ENCODE measurements around the gene B3GNT9.

Gene B3GNT9

GRCh38 chr16:67148656-67149275 is 2.0 kb downstream of the B3GNT9 start:
- no peak overlapping the region for H3K4me3 ChIP-seq (ENCODE audit: low read depth, low read length)
- TF ChIP-seq, protein P1, sequence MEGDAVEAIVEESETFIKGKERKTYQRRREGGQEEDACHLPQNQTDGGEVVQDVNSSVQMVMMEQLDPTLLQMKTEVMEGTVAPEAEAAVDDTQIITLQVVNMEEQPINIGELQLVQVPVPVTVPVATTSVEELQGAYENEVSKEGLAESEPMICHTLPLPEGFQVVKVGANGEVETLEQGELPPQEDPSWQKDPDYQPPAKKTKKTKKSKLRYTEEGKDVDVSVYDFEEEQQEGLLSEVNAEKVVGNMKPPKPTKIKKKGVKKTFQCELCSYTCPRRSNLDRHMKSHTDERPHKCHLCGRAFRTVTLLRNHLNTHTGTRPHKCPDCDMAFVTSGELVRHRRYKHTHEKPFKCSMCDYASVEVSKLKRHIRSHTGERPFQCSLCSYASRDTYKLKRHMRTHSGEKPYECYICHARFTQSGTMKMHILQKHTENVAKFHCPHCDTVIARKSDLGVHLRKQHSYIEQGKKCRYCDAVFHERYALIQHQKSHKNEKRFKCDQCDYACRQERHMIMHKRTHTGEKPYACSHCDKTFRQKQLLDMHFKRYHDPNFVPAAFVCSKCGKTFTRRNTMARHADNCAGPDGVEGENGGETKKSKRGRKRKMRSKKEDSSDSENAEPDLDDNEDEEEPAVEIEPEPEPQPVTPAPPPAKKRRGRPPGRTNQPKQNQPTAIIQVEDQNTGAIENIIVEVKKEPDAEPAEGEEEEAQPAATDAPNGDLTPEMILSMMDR (IDR thresholded peaks at IDR 0.05; ENCODE audit: low read depth, low read length) = no peak
- no peak for DNase-seq
- no peaks in the 10 kb centered on the region for H3K9me3 ChIP-seq (ENCODE audit: severe bottlenecking)
- peaks cover 45% of the 10 kb centered on the region for H3K36me3 ChIP-seq
- no peaks in the 10 kb centered on the region for H3K27me3 ChIP-seq (ENCODE audit: insufficient read depth, low read depth, severe bottlenecking)
- H3K27ac ChIP-seq = no peak overlapping the region

DNA sequence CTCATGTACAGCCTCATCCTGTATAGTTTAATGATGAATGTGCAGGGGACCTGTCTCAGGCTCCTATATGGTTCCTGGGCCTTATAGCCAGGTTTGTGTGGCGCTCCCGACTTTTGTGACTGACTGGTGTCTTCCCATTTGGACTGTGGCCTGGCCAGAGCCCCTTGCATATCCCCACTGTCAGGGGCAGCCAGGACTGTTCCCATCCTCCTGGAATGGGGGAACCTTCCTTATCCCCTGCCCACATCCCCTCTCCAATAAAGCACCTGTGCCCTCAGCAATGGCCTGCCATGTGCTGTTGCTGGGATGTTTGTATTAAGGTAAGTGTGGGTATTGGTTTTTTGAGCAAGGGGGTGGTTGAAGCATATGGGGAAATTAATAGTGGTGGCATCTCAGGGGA is 2.6 kb downstream of the B3GNT9 start:
- H3K27me3 ChIP-seq (ENCODE audit: insufficient read depth, low read depth, severe bottlenecking) = no peaks in the 10 kb centered on the region
- no peak for DNase-seq
- peaks cover 50% of the 10 kb centered on the region for H3K36me3 ChIP-seq
- H3K9me3 ChIP-seq (ENCODE audit: severe bottlenecking) = no peaks in the 10 kb centered on the region
- H3K27ac ChIP-seq = no peak overlapping the region
- H3K4me3 ChIP-seq (ENCODE audit: low read depth, low read length) = no peak overlapping the region
- TF ChIP-seq, protein P1 (IDR thresholded peaks at IDR 0.05; ENCODE audit: low read depth, low read length) = no peak

- Histone ChIP-seq H3K9me3 (ENCODE audit: severe bottlenecking) (no peaks in the 10 kb centered on the region), H3K27me3 (ENCODE audit: insufficient read depth, low read depth, severe bottlenecking) (no peaks in the 10 kb centered on the region), H3K27ac (no peak overlapping the region), H3K4me3 (ENCODE audit: low read depth, low read length) (no peak overlapping the region), H3K36me3 (peaks cover 56% of the 10 kb centered on the region)
- TF ChIP-seq, protein P1 (IDR thresholded peaks at IDR 0.05; ENCODE audit: low read depth, low read length) = no peak
- DNase-seq = no peak
Observed at GRCh38 chr16:67147437-67148140, 3.2 kb downstream of the B3GNT9 start.

DNA sequence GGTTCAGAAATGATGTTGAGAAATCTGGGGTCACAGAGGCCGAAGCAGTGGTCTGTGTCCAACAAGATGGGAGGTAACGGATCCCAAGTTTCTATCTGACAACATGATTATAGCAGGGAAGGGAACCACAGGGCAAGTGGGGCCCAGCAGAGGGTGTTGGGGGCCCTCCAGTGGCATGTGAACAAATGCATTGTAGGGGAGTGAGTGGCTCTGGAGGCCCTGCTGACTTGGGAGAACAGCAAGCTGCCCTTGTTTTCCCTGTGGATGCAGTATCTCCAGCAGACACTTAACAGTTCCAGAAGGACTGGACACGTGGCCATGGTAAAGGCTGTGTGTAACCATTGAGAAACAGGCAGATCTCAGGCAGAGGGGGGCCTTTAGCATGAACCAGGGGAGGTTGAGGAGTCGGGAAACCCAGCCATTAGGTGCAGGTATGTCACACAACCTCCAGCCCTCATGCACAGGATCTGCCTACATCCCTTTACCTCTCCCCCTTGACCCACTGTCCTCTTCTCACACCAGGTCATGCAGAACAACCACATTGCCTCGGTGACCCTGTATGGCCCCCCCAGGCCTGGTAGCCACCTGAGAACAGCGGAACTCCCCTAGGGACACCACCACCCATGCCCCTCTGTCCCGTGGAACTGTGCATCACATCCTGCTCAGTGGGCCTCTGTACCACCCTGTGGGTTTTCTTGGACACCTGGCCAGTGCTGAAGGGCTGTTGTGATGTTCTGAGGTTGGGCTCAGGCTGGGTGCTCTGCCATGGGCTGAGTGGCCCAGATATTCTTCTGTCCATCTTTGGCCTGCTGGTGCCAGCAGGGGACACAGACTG is 4.1 kb downstream of the B3GNT9 start:
- Histone ChIP-seq H3K27ac (no peak overlapping the region), H3K36me3 (peaks cover 64% of the 10 kb centered on the region), H3K4me3 (ENCODE audit: low read depth, low read length) (no peak overlapping the region), H3K9me3 (ENCODE audit: severe bottlenecking) (no peaks in the 10 kb centered on the region), H3K27me3 (ENCODE audit: insufficient read depth, low read depth, severe bottlenecking) (no peaks in the 10 kb centered on the region)
- no peak for DNase-seq
- TF ChIP-seq, protein P1 (IDR thresholded peaks at IDR 0.05; ENCODE audit: low read depth, low read length) = peak; percentile 31; the same call in 1 of the 2 replicates

DNA sequence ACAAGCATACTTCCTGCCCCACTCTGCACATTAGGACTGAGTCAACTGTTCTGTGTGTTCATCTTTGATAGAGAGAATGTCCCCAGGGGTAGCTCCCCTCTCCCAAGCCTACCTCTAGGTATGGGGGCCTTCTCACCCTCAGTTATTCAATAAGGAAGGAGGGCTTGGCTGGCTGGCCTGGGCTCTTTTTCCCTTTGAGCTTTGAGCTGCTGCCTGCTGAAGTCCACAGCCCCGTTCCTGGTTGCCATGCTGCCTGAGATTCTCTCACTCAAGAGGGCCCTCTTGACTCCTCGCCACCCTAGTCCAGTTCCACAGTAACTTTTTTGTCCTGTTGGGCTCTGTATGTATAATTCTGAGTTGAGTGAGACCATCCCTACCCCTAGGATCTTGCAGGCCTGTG is 5.1 kb downstream of the B3GNT9 start:
- Histone ChIP-seq H3K36me3 (peaks cover 74% of the 10 kb centered on the region), H3K4me3 (ENCODE audit: low read depth, low read length) (no peak overlapping the region), H3K27me3 (ENCODE audit: insufficient read depth, low read depth, severe bottlenecking) (no peaks in the 10 kb centered on the region), H3K27ac (no peak overlapping the region), H3K9me3 (ENCODE audit: severe bottlenecking) (no peaks in the 10 kb centered on the region)
- TF ChIP-seq, protein P1 (IDR thresholded peaks at IDR 0.05; ENCODE audit: low read depth, low read length) = no peak
- no peak for DNase-seq
